Ishikawa (cell line): ENCODE data around the gene SEPTIN3.

ENCODE experiments used
- CEBPB ChIP-seq: IDR thresholded peaks from 2 replicates; pipeline ENCODE4 v1.6.1; 2012
- CREB1 ChIP-seq: IDR thresholded peaks from 2 replicates; pipeline ENCODE4 v1.6.1; 2012; ENCODE audit warnings: low read depth
- EGR1 ChIP-seq: IDR thresholded peaks from 2 replicates; pipeline ENCODE4 v1.6.1; 2012
- EP300 ChIP-seq: IDR thresholded peaks from 2 replicates; pipeline ENCODE4 v1.6.1; 2012; ENCODE audit warnings: borderline replicate concordance
- FOXM1 ChIP-seq: IDR thresholded peaks from 2 replicates; pipeline ENCODE4 v1.6.1; 2012; ENCODE audit warnings: low read depth, borderline replicate concordance
- MAX ChIP-seq: IDR thresholded peaks from 2 replicates; pipeline ENCODE4 v1.6.1; 2012
- NFIC ChIP-seq: IDR thresholded peaks from 2 replicates; pipeline ENCODE4 v1.6.1; 2012
- RAD21 ChIP-seq: IDR thresholded peaks from 2 replicates; pipeline ENCODE4 v1.6.1; 2012; ENCODE audit warnings: low read depth
- REST ChIP-seq: IDR thresholded peaks from 2 replicates; pipeline ENCODE4 v1.6.1; 2012; ENCODE audit warnings: low read depth, mild to moderate bottlenecking
- TAF1 ChIP-seq: IDR thresholded peaks from 2 replicates; pipeline ENCODE4 v1.6.1; 2012; ENCODE audit warnings: low read depth, mild to moderate bottlenecking
- TCF12 ChIP-seq: IDR thresholded peaks from 2 replicates; pipeline ENCODE4 v1.6.1; 2012; ENCODE audit warnings: low read depth
- TEAD4 ChIP-seq: IDR thresholded peaks from 2 replicates; pipeline ENCODE4 v1.6.1; 2012
- USF1 ChIP-seq: IDR thresholded peaks from 2 replicates; pipeline ENCODE4 v1.6.1; 2012
- YY1 ChIP-seq: IDR thresholded peaks from 2 replicates; pipeline ENCODE4 v1.6.1; 2012; ENCODE audit warnings: low read depth
- ZBTB7A ChIP-seq: IDR thresholded peaks from 2 replicates; pipeline ENCODE4 v1.6.1; 2012; ENCODE audit warnings: low read depth

SEPTIN3 gene

GRCh38 chr22:41976961-41977566, 7.8 kb downstream of the SEPTIN3 start:
- no peak for TF ChIP-seq REST
- no peak for TF ChIP-seq TAF1
- no peak for TF ChIP-seq EP300
- no peak for TF ChIP-seq FOXM1
- no peak for TF ChIP-seq YY1
- no peak for TF ChIP-seq CEBPB
- TF ChIP-seq ZBTB7A = no peak
- no peak for TF ChIP-seq CREB1
- TF ChIP-seq MAX = no peak
- TF ChIP-seq TCF12 = no peak

GRCh38 chr22:41978732-41979131, 9.5 kb downstream of the SEPTIN3 start:
- TF ChIP-seq CREB1 (no peak), NFIC (no peak), TAF1 (no peak)

GRCh38 chr22:41979423-41980250, 10.4 kb downstream of the SEPTIN3 start:
- TF ChIP-seq YY1 (no peak), USF1 (no peak), MAX (no peak), TEAD4 (no peak), FOXM1 (no peak), NFIC (no peak), CREB1 (no peak), TAF1 (no peak), CEBPB (no peak), EGR1 (no peak), ZBTB7A (no peak), REST (no peak)

GRCh38 chr22:41982865-41983264, 13.6 kb downstream of the SEPTIN3 start:
- no peak for TF ChIP-seq MAX
- no peak for TF ChIP-seq EGR1
- TF ChIP-seq CEBPB = no peak
- TF ChIP-seq TEAD4 = no peak
- no peak for TF ChIP-seq REST
- no peak for TF ChIP-seq FOXM1
- no peak for TF ChIP-seq EP300
- TF ChIP-seq TAF1 = no peak
- no peak for TF ChIP-seq TCF12
- TF ChIP-seq ZBTB7A = no peak
- TF ChIP-seq USF1 = no peak
- no peak for TF ChIP-seq CREB1
- no peak for TF ChIP-seq YY1
- no peak for TF ChIP-seq NFIC
- TF ChIP-seq RAD21 = no peak
